GM19455 (cell line): Measurements from ENCODE around the gene OPRPN.
A peak's percentile ranks its signal among the peaks of the same experiment; 100 is the strongest.

Experiments
- ATAC-seq: cut with Tn5 transposase; IDR thresholded peaks from one replicate; pipeline ENCODE4 v1.9.1; 2021; ENCODE audit not compliant: unreplicated experiment

OPRPN gene, protein sequence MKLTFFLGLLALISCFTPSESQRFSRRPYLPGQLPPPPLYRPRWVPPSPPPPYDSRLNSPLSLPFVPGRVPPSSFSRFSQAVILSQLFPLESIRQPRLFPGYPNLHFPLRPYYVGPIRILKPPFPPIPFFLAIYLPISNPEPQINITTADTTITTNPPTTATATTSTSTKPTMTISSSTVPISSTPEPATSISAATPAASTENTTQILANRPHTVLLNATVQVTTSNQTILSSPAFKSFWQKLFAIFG

DNA sequence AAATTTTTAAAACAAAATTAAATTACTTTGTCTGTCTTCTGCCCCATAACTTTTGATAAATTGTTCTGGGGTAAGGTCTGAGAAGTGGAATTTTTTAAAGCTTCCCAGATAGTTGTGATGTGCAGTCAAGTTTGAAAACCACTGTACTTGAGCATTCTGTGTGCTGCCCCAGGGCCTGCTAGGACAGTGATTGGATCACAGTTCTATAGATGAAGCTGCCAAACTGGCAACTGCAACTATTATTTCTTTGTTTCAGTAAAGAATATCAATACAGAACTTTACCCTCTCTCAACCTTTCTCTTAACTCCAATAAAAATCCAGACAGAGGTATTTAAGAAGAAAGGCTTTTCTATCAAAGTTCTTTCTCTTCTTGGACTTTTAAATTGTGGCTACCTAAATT lies at the start of gene OPRPN:
Gene OPRPN, plus strand, starts transcription at position 361 of the 400 bp plus-strand sequence. CDS start 1,346 bp downstream, outside the sequence.
- ATAC-seq, result no peak

DNA sequence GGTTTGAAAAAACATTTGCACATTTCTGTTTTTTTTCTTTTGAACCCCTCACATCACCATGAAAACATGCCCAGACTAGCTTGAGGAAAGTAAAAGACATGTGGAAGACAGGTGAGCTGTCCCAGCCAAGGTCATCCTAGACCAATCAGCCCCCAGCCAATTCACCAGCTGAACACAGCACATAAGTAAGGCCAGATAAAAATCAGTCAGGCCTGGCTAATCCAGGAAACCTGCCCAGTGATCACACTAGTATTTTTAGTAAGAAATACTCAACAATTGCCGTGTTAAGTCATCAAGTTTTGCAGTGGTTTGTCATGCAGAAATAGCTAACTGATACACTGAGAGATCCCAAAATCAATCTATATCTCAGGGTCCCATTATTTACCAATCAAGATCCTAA lies 41.6 kb upstream of the OPRPN start:
- no peak for ATAC-seq

DNA sequence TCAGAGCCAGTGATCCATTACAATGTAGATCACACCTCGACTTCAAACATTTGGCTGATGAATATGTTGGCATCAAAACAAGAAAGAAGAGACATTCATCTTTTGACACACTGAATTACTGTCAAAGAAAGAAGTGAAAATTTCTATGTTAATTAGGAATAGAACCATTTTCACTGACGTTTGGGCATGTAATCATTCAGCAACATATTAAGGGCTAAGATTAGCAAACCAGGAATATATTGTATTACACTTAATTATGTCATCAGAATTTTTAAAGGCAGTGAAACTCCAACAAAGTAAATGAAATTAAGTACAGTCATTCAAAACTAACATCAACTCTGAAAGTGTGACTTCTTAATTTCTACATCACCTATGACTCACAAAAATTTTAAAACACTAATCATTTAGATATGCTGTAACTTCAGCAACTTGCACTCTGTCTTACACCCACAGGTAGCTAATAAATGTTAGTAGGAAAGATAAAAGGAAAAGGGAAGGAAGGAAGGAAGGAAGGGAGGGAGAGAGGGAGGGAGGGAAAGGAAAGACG lies 38.6 kb upstream of the OPRPN start:
- no peak for ATAC-seq

DNA sequence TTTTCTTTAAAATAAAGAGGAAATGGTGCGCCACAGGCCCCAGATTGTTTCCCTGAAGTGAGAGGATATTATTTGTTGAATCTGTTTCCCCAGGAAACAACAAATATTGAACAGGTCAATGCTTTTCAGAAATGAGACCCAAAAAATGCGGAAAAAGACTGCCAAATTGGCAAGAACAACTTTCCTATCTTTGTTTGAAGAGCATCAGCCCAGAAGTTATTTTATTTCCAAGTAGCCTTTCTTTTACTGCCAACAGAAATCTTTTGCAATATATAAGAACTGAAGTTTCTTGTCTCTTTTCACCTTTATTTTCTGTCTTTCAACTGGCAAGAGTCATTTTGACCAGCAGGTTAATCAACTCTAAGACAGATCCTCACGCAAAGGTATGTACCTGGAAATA lies 37.3 kb upstream of the OPRPN start, which contains the start of gene SMR3A:
Gene SMR3A, plus strand, starts transcription at position 301 of the 400 bp plus-strand sequence. CDS start 1,356 bp downstream, outside the sequence.
- no peak for ATAC-seq

DNA sequence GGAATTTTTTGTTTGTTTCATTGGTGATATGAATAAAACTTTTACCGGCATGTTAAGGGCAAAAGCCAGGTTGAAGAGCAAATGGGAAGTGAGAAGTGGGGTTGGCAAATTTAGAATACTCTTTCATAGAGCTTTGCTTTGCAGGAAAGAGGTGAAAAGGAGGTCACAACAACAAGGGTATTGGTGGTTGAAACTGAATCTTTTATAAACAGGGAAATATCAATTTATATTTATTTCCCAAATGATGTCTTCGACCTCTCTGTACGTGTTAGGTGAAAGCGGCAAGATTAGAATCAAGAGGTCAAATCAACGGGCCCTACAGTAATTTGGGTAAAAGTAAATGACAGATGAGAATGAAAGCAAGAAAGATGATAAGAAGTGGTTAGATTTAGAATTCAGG lies 33.7 kb upstream of the OPRPN start:
- ATAC-seq, result no peak

DNA sequence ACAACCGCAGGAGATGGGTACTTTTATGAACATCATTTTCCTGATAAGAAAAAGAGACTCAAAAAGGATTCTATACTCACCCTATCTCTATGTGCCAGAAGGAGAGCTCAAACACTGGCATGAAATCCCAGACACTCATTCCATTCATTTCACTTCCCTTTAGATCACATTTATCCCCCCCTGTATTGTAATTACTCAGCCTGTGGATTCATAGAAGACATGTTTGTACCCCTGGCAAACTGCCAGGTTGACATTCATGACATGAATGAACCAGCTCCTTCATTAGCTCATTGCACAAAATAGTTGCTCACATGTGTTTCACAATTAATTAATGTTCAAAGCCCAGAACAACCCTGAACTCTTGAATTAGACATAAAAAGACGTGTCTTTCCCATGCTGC lies 32.3 kb upstream of the OPRPN start:
- no peak for ATAC-seq

DNA sequence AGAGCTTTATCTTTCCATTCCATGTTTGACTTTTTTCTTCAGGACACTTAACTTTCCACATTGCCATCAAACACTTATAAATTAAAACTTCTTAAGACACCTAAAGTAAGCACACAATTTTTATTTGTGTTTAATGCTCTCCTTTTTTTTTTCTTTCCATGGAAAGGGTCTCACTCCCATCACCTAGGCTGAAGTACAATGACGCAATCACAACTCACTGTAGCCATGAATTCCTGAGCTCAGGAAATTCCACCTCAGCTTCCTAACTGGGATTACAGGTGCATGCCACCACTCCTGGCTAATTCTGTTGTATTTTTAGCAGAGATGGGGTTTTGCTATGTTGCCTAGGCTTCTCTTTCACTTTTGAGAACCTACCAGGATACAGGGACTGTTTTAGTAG lies 29.9 kb upstream of the OPRPN start:
- no peak for ATAC-seq

DNA sequence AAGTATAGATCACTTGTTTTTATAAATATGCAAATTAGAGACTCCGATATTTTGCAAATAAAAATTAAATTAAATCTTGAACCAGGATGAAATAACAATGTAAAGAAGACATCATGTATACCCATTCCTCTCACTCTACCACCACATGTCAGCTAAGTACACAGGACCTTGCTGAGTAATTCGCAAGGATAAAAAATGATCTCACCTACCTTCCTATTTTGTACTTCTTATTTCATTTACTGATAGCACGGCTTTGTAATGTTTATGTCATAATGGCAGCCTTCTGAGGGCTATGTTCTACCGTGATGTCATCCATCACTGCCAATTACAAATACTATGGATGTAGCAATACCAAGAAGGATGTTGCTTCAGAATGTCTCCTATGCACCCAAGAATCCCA lies 25.8 kb upstream of the OPRPN start:
- ATAC-seq, result no peak

DNA sequence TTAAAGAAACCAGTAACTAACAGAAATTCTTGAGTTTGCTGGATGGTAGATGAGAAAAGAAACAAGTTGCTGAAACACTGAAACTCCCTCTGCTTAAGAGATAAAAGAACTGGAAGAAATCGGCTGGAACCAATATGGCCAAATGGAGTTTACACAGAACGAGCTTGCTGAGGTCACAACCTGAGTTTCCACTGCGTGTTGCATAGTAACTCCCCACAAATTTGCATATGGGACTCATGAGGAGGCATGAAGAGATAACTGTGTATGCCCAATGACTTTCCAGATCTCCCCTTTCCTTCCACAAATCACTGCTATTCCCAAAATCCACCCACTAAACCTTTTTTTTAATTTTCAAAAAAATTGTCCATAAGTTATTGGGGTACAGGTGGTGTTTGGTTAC lies 25.0 kb upstream of the OPRPN start:
- no peak for ATAC-seq

DNA sequence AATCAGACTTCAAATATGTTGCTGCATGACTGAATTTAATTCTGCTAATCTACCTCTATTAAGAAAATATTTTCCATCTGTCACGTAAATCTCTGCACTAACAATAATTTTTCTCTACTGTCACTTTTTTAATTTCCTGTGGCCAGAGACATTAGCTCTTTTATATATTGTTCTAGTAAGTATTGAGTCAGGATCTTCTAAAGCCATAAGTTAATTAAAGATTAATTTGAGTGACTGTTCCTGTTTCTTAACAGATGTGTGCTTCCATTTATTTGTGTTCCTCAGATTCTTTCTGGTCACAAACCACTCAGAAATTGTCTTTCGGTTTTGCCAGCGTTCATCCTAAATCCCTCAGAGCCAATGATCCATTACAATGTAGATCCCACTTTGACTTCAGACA lies 17.2 kb upstream of the OPRPN start:
- ATAC-seq, result no peak

DNA sequence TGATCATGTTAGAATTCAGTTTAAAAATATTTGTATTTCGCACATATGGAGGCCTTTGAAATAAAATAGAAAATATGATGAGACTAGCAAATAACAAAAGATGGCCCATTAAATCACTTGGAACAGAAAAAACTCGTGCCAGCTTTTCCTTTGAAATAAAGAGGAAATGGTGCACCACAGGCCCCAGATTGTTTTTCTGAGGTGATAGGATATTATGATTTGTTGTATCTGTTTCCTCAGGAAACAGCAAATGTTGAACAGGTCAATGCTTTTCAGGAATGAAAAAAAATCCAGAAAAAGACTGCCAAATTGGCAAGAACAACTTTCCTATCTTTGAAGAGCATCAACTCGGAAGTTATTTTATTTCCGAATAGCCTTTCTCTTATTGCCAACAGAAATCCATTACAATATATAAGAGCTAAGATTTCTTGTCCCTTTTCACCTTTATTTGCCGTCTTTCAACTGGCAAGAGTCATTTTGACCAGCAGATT lies 15.0 kb upstream of the OPRPN start, which contains the start of gene SMR3B:
Gene SMR3B, plus strand, starts transcription at position 441 of the 491 bp plus-strand sequence. CDS start 1,380 bp downstream, outside the sequence.
- ATAC-seq, result no peak

DNA sequence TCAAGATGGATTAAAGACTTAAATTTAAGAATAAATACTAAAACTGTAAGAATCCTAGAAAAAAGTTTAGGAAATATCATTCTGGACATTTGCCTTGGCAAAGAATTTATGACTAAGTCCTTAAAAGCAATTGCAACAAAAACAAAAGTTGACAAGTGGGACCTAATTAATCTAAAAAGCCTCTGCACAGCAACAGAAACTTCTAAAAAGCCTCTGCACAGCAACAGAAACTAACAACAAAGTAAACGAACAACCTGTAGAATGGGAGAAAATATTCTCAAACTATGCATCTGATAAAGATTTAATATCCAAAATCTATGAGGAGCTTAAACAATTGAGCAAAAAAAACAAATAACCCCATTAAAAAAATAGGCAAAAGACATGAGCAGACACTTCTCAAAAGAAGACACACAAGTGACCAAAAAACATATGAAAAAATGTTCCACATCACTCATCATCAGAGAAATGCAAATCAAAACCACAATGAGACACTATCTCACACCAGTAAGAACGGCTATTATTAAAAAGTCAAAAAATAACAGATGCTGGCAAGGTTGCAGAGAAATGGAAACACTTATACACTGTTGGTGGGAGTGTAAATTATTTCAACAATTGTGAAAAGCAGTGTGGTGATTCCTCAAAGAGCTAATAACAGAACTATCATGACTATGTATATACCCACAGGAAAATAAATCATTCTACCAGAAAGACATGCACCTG lies 5.5 kb upstream of the OPRPN start:
- ATAC-seq, result peak; percentile 70

DNA sequence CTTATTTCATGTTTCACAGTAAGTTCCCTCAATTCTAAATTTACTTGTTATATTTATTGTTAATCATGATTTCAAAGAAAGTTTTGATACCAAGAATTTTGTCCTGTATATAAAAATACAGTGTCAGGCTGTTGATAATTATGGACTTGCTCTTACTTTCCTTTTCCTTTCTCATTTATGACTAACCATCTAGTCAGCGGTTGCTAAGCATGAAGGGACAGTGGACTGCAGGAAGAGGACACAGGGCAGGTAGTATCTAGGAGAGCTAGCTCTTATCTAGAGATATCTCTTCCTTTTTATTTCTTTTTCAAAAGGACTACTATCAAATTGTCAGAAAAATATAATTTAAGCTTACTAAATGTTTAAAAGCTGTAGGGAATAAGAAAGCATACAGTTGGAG lies 1.6 kb downstream of the OPRPN start:
- no peak for ATAC-seq

DNA sequence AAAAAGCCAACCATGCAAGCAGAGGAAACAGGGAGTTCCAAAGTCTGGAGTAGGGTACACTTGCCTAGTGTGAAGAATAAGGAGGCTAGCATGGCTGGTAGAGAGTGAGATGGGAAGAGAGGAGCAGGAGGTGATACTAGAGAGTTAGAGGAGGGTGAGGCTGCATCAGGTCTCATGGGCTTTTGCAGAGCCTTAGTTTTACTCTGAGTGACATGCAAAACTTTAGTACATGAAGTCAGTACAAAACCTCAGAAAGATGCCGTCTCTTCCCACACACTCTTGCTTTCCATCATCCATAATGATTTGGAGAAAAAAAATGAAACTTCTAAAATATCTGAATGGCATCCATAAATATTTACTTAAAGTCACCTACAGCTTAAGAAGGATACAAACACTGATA lies 5.0 kb downstream of the OPRPN start:
- ATAC-seq, result no peak

DNA sequence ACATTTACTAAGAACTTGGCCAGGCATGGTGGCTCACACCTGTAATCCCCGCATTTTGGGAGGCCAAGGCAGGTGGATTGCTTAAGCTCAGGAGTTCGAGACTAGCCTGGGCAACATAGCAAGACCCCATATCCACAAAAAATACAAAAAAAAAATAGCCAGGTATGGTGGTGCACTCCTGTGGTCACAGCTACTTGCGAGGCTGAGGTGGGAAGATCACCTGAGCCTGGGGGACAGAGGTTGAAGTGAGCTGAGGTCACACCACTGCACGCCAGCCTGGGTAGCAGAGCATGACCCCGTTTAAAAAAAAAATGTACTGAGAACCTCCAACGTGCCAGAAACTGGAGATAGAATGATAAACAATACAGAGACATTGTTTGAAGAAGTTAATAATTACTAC lies 8.0 kb downstream of the OPRPN start:
- ATAC-seq, result no peak

DNA sequence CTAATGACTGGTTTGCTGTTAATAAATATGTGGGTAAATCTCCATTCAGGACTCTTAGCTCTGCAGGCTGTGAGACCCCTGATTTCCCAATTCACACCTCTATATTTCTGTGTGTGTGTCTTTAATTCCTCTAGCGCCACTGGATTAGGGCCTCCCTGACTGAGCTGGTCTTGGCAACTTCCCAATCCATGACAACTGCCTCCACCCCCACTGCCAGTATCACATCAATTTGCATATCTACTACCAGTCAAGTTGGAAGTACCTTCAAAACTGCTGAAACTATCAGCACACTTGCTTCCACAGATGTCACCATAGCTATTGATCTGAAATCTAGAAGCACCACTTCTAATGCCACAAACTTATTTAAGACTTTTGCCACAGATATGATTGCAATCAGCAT lies 27.6 kb downstream of the OPRPN start:
- no peak for ATAC-seq

DNA sequence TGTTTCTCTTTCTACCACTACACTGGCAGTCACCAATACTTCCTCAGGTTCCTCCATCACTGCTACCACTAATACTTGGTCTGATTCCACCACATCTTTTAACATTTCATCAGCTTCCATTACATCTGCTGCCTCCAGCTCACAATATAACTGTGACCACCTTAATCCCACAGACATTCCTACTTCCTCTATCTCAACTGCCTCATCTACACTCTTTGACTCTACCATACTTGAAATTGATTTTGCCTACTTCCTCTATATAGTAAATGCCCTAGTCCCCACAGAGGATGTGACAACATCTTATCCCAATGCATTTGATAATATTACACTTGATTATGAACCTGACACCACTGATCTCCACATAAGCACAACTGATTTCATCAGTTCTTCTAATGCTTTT lies 29.0 kb downstream of the OPRPN start:
- ATAC-seq, result no peak

DNA sequence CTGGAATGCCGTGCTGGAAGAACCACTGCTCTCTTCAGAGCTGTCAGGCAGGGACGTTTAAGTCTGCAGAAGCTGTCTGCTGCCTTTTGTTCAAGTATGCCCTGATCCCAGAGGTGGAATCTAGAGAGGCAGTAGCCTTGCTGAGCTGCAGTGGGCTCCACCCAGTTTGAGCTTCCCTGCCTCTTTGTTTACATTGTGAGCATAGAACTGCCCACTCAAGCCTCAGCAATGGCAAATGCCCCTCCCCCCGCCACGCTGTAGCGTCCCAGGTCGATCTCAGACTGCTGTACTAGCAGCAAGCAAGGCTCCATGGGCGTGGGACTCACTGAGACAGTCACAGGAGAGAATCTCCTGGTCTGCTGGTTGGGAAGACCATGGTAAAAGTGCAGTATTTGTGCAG lies 39.5 kb downstream of the OPRPN start:
- no peak for ATAC-seq

DNA sequence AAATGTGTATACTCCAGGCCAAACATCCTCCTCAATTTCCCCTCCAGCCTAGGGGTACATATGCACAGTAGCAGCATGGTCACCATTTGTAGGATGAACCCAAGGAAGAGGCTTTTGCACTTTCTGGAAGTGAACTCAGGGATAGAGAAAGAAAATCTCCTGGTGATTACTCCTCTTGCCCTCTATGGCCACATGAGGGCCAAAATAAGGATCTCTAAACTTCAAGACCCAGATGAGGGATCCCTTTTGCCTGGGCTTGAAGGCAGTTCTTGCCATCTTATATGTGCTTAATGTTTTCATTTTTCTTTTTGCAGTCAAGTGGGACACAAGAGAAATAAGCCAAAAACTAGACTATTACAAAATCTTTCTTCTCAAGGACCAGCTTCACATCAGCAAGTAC lies 44.7 kb downstream of the OPRPN start:
- ATAC-seq, result no peak

DNA sequence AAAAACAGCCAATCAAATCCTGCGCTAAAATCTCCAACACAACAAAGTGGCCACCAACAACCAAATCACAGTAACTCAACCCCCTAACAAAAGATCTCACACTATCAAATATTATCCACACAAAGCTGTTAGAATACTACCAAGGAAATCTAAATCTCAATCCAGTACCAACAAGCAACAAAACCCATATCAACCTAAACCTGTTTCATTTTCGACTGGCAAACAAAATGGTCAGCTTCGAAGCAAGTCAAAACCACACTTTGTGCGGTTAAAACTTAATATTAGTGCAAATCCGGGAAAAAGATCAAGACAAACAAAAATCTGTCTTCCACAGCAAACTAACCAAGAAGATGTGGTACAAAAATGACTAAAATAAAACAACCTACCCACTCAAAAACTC lies 45.6 kb downstream of the OPRPN start:
- no peak for ATAC-seq

DNA sequence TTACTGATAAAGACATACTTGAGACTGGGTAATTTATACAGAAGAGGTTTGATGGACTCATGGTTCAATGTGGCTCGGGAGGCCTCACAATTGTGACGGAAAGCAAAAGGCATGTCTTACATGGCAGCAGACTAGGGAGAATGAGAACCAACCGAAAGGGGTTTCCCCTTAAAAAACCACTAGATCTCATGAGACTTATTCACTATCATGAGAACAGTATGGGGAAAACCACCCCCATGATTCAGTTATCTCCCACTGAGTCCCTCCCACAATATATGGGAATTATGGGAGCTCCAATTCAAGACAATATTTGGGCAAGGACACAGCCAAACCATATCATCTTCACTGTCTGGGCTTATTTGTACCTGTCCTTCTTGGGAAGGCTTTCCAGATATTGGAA lies 51.5 kb downstream of the OPRPN start:
- no peak for ATAC-seq

DNA sequence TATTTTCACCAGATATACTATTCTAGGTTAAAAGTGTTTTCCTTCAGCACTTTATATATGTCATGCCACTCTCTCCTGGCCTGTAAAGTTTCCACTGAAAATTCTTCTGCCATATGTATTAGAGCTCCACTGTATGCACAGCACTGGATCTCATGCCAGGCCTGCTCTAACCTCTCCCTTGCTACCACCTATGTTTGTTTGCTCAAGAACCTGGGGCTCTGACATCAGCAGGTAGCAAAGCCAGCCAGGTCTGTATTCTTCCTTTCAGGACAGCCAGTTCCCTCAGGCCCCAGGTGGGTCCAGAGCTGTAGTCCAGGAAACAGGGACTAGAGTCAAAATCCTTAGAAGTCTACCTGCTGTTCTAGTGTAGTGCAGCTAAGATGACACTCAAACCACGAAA lies 55.2 kb downstream of the OPRPN start:
- no peak for ATAC-seq
